ENCODE results near the gene DLGAP3. TPM values are rescaled to one million over a fixed set of nuclear protein-coding genes. Genes with fewer than 3 reads are reported as not detected.

The DLGAP3 gene
- total RNA-seq, 2 donors from 2014 or later, result 0.27 to 0.54 TPM

DNA sequence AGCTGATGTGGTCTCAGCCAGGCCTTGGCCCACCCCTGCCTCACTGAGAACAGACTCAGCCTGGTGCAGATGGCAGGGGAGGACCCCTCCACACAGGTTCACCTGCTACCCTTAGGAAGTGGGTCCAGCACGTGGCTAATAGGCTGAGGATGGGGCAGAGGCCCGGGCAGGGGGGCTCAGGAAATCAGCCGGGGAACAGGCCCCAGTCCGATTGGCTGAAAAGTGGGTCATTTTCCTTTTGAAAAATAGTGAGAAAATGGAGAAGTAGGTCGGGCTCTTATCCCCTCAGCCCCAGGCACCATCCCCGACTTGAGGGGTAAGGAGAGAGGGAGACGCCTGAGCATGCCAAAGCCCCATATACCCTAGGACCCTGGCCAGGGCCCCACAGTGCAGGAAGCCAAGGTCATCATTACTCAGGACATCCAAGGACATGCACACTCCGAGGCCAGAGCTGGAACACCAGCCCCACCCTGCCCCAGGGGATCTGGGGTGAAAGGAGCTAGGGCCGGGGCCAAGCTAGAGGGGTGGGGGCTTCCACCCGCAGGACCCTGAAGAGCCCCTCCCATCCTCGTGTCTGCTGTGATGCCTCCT lies 11.0 kb downstream of the DLGAP3 start:
- H3K36me3 ChIP-seq, result no peaks in the 10 kb centered on the region
- TF ChIP-seq, protein P1, sequence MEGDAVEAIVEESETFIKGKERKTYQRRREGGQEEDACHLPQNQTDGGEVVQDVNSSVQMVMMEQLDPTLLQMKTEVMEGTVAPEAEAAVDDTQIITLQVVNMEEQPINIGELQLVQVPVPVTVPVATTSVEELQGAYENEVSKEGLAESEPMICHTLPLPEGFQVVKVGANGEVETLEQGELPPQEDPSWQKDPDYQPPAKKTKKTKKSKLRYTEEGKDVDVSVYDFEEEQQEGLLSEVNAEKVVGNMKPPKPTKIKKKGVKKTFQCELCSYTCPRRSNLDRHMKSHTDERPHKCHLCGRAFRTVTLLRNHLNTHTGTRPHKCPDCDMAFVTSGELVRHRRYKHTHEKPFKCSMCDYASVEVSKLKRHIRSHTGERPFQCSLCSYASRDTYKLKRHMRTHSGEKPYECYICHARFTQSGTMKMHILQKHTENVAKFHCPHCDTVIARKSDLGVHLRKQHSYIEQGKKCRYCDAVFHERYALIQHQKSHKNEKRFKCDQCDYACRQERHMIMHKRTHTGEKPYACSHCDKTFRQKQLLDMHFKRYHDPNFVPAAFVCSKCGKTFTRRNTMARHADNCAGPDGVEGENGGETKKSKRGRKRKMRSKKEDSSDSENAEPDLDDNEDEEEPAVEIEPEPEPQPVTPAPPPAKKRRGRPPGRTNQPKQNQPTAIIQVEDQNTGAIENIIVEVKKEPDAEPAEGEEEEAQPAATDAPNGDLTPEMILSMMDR (IDR thresholded peaks at IDR 0.05), result no peak
- no peaks in the 10 kb centered on the region for H3K4me1 ChIP-seq
- DNase-seq, result no peak
- intact Hi-C loops (cut with DNase I), result no loop called here
- H3K27me3 ChIP-seq, result peaks cover 4% of the 10 kb centered on the region
- H3K4me3 ChIP-seq, result no peak overlapping the region
- no peaks in the 10 kb centered on the region for H3K9me3 ChIP-seq
- no peak overlapping the region for H3K9ac ChIP-seq (ENCODE audit: low read depth in 2 of 2, low read length in 2 of 2)
- H3K27ac ChIP-seq, result no peak overlapping the region

DNA sequence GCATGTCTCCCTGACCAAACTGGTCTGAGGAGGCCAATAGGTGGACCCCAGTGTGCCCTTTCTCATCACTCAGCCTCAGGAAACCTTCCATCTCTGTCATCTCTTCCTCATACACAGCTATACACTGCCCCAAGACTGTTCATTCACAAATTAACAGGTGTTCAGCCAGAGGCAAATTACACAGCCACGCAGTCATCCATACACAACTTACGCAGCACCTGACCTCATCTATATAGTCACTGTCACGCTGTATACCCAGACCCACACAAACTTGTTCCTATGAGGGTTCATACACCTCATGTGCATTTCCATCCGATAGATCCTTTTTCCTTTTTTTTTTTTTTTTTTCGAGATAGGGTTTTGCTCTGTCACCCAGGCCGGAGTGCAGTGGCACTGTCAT lies 12.4 kb downstream of the DLGAP3 start:
- no peak for DNase-seq
- peaks cover 4% of the 10 kb centered on the region for H3K27me3 ChIP-seq
- no peaks in the 10 kb centered on the region for H3K4me1 ChIP-seq
- no peak overlapping the region for H3K4me3 ChIP-seq
- H3K9me3 ChIP-seq, result no peaks in the 10 kb centered on the region
- intact Hi-C loops (cut with DNase I), result no loop called here
- no peaks in the 10 kb centered on the region for H3K36me3 ChIP-seq
- no peak overlapping the region for H3K27ac ChIP-seq
- TF ChIP-seq, protein P1 (IDR thresholded peaks at IDR 0.05), result no peak
- no peak overlapping the region for H3K9ac ChIP-seq (ENCODE audit: low read depth in 2 of 2, low read length in 2 of 2)

DNA sequence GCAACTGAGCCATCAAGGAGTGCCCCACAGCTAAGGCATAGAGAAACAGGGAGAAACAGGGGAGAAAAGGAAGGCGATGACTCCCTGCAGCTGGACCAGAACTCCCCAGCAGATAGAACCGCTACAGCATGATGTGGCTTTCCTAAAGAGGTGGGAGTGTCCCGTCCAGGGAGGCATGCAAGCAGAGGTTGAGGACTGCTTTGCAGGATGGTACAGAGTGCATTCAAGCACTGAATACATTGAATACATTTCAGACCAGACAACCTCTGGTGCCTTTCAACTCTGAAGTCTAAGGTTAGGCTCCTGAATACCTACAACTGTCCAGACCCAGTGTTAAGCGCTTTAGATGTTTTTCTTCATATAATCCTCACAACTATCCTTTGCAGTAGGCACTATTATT lies 13.3 kb downstream of the DLGAP3 start:
- intact Hi-C loops (cut with DNase I), result no loop called here
- Histone ChIP-seq H3K27ac (no peak overlapping the region), H3K4me1 (no peaks in the 10 kb centered on the region), H3K9me3 (no peaks in the 10 kb centered on the region), H3K36me3 (no peaks in the 10 kb centered on the region), H3K9ac (ENCODE audit: low read depth in 2 of 2, low read length in 2 of 2) (no peak overlapping the region), H3K27me3 (peaks cover 4% of the 10 kb centered on the region), H3K4me3 (no peak overlapping the region)
- TF ChIP-seq, protein P1 (IDR thresholded peaks at IDR 0.05), result no peak
- no peak for DNase-seq

DNA sequence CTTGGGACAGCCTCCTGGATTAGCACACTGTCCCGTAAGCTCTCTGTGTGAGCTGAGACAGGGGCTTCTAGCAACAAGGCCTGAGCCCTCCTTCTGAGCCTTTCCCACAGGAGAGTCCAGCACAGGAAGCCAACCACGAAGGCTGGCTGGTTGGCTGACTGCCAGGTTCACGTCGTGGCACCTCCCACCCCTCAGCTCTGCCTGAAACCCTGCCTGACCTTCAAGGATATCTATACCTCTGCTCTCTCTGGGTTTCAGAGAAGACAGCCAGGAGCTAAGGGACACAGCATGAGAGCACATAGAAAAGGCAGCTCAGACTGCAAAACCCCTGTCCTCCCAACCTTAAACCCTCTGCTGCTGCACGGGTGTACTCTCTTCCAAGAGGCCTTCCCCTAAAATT lies 13.9 kb downstream of the DLGAP3 start:
- Histone ChIP-seq H3K4me3 (no peak overlapping the region), H3K36me3 (no peaks in the 10 kb centered on the region), H3K4me1 (no peaks in the 10 kb centered on the region), H3K9me3 (no peaks in the 10 kb centered on the region), H3K9ac (ENCODE audit: low read depth in 2 of 2, low read length in 2 of 2) (no peak overlapping the region), H3K27me3 (peaks cover 2% of the 10 kb centered on the region), H3K27ac (no peak overlapping the region)
- intact Hi-C loops (cut with DNase I), result no loop called here
- TF ChIP-seq, protein P1 (IDR thresholded peaks at IDR 0.05), result no peak
- DNase-seq, result no peak

DNA sequence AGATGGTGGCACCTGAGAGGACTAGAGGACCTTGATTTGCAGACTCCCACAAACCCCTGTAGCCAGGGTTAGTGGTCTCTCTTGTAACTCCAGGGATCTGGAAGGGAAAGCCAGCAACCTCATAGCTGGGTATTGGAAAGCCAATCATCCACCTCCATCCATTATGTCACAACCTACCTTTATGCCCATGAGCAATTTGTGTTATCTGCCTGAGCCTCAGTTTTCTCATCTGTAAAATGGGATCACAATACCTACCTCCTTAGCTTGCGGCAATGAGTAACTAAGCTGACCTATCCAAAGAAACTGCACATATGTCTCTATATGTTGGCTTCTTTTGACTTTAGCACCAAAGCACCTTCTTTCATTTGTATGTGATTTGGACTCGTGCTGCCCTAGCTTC lies 14.5 kb downstream of the DLGAP3 start:
- TF ChIP-seq, protein P1 (IDR thresholded peaks at IDR 0.05), result no peak
- Histone ChIP-seq H3K4me1 (no peaks in the 10 kb centered on the region), H3K27me3 (no peaks in the 10 kb centered on the region), H3K27ac (no peak overlapping the region), H3K9ac (ENCODE audit: low read depth in 2 of 2, low read length in 2 of 2) (no peak overlapping the region), H3K36me3 (no peaks in the 10 kb centered on the region), H3K9me3 (no peaks in the 10 kb centered on the region), H3K4me3 (no peak overlapping the region)
- DNase-seq, result no peak
- intact Hi-C loops (cut with DNase I), result no loop called here

Data from colonic mucosa (tissue), 4 donors.